WTC11 (cell line): ENCODE results near the gene GPATCH2. TPM values are rescaled to one million over a fixed set of nuclear protein-coding genes. Genes with fewer than 3 reads are reported as not detected.
A peak's percentile ranks its signal among the peaks of the same experiment; 100 is the strongest.

ENCODE experiments used
- ATAC-seq: fragments of 200-7000 bp; cut with Tn5 transposase; 2 replicates; pipeline ENCODE4 v1.10.0; 2021; ENCODE audit warnings: mild to moderate bottlenecking, moderate library complexity
- CTCF ChIA-PET: fragments of 300-600 bp; sonication (Branson Sonifier 250); formaldehyde crosslinking; loops from one replicate; lab custom pipeline; 2021; ENCODE audit warnings: antibody characterized with exemption; lab: Charles Lee
- POLR2A ChIA-PET: fragments of 350-600 bp; sonication (Branson Sonifier 250); formaldehyde crosslinking; loops from one replicate; lab custom pipeline; 2021; ENCODE audit warnings: antibody characterized with exemption; lab: Charles Lee
- DNase-seq: peaks from one replicate; pipeline ENCODE4 v3.0.0; 2021; ENCODE audit warnings: low spot score
- H3K27ac Mint-ChIP-seq: 2 replicates; pipeline ENCODE4 v1.8.0; 2021; ENCODE audit warnings: mixed read lengths
- H3K27me3 Mint-ChIP-seq: 2 replicates; pipeline ENCODE4 v1.8.0; 2021; ENCODE audit warnings: low read depth, mild to moderate bottlenecking, moderate library complexity, mixed read lengths
- H3K36me3 Mint-ChIP-seq: 2 replicates; pipeline ENCODE4 v1.8.0; 2021; ENCODE audit warnings: mixed read lengths
- H3K4me1 Mint-ChIP-seq: 2 replicates; pipeline ENCODE4 v1.8.0; 2022; ENCODE audit warnings: mixed read lengths
- H3K4me3 Mint-ChIP-seq: 2 replicates; pipeline ENCODE4 v1.8.0; 2021; ENCODE audit warnings: mild to moderate bottlenecking, moderate library complexity, mixed read lengths
- H3K9me3 Mint-ChIP-seq: 2 replicates; pipeline ENCODE4 v1.8.0; 2021; ENCODE audit warnings: mixed read lengths
- EMX1 ChIP-seq: fragments of 250-450 bp; sonication (Bioruptor Pico); IDR thresholded peaks from 2 replicates; pipeline ENCODE4 v1.8.0; 2021; ENCODE audit warnings: mild to moderate bottlenecking
- FOXP4 ChIP-seq: sonication (generic); formaldehyde crosslinking; IDR thresholded peaks from 2 replicates; pipeline ENCODE4 v1.8.0; 2022; ENCODE audit warnings: mild to moderate bottlenecking, missing genetic modification reagents
- GRHL2 ChIP-seq: fragments of 250-450 bp; sonication (Bioruptor Pico); IDR thresholded peaks from 2 replicates; pipeline ENCODE4 v1.8.0; 2022; ENCODE audit warnings: mild to moderate bottlenecking, moderate library complexity; ENCODE audit not compliant: insufficient replicate concordance, severe bottlenecking
- SMAD4 ChIP-seq: sonication (generic); formaldehyde crosslinking; IDR thresholded peaks from 2 replicates; pipeline ENCODE4 v1.8.0; 2022; ENCODE audit warnings: mild to moderate bottlenecking, missing genetic modification reagents
- TEAD1 ChIP-seq: sonication (generic); formaldehyde crosslinking; IDR thresholded peaks from 2 replicates; pipeline ENCODE4 v1.8.0; 2022; ENCODE audit warnings: mild to moderate bottlenecking, missing genetic modification reagents
- ZNF423 ChIP-seq: fragments of 250-450 bp; sonication (Bioruptor Pico); IDR thresholded peaks from 2 replicates; pipeline ENCODE4 v2.1.2; 2022; ENCODE audit warnings: mild to moderate bottlenecking, moderate library complexity
- ZNF671 ChIP-seq: fragments of 250-450 bp; sonication (Bioruptor Pico); IDR thresholded peaks from 2 replicates; pipeline ENCODE4 v1.8.0; 2021; ENCODE audit warnings: mild to moderate bottlenecking
- total RNA-seq: library from RNA; stranded (reverse); gene quantifications from 3 replicates; pipeline ENCODE4 v1.2.3, GENCODE V29; 2021
- TF ChIP-seq, protein P1 (sequence below): sonication (generic); formaldehyde crosslinking; IDR thresholded peaks from 2 replicates; pipeline ENCODE4 v1.8.1; 2023; ENCODE audit warnings: mild to moderate bottlenecking, missing genetic modification reagents
- TF ChIP-seq, protein P2 (sequence below): sonication (generic); formaldehyde crosslinking; IDR thresholded peaks from 2 replicates; pipeline ENCODE4 v1.8.0; 2023; ENCODE audit warnings: missing genetic modification reagents
- TF ChIP-seq, protein P3 (sequence below): sonication (generic); formaldehyde crosslinking; IDR thresholded peaks from 2 replicates; pipeline ENCODE4 v1.8.0; 2022; ENCODE audit warnings: mild to moderate bottlenecking, missing genetic modification reagents
- TF ChIP-seq, protein P4 (sequence below): sonication (generic); formaldehyde crosslinking; IDR thresholded peaks from 2 replicates; pipeline ENCODE4 v1.8.1; 2022; ENCODE audit warnings: missing genetic modification reagents, borderline replicate concordance
- TF ChIP-seq, protein P5 (sequence below): sonication (generic); formaldehyde crosslinking; IDR thresholded peaks from 2 replicates; pipeline ENCODE4 v1.8.1; 2022; ENCODE audit warnings: mild to moderate bottlenecking, moderate library complexity, missing genetic modification reagents
- TF ChIP-seq, protein P6 (sequence below): sonication (generic); formaldehyde crosslinking; IDR thresholded peaks from 2 replicates; pipeline ENCODE4 v1.8.1; 2022; ENCODE audit warnings: low read depth, missing genetic modification reagents, borderline replicate concordance
- TF ChIP-seq, protein P7 (sequence below): sonication (generic); formaldehyde crosslinking; IDR thresholded peaks from 2 replicates; pipeline ENCODE4 v1.8.1; 2023; ENCODE audit warnings: mild to moderate bottlenecking, moderate library complexity, missing genetic modification reagents

GPATCH2 gene
- total RNA-seq, 1 experiment from 2014 or later: 11.5 TPM

DNA sequence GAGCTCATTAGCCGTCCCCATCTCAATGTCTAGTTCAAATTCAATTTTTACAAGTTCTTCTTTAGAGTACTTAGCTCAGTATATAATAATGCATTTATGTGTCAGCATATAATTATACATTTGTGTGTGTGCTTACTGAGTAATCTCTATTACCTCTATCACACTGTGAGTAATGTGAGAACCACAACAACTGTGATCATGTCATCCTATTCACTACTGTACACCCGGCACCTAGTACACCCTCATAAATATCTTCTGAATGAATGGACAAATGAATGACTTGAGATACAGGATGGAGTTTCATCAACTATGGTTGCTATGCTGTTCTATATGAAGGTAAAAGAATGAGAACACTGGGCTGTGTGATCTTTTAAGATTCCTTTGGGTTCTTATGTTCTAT lies 124.0 kb downstream of the GPATCH2 start (continued):
- no peak for TF ChIP-seq FOXP4
- TF ChIP-seq, protein P1, sequence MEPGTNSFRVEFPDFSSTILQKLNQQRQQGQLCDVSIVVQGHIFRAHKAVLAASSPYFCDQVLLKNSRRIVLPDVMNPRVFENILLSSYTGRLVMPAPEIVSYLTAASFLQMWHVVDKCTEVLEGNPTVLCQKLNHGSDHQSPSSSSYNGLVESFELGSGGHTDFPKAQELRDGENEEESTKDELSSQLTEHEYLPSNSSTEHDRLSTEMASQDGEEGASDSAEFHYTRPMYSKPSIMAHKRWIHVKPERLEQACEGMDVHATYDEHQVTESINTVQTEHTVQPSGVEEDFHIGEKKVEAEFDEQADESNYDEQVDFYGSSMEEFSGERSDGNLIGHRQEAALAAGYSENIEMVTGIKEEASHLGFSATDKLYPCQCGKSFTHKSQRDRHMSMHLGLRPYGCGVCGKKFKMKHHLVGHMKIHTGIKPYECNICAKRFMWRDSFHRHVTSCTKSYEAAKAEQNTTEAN (CRISPR knock-in tag): no peak
- no peak for TF ChIP-seq GRHL2 (CRISPR knock-in tag)
- TF ChIP-seq, protein P2, sequence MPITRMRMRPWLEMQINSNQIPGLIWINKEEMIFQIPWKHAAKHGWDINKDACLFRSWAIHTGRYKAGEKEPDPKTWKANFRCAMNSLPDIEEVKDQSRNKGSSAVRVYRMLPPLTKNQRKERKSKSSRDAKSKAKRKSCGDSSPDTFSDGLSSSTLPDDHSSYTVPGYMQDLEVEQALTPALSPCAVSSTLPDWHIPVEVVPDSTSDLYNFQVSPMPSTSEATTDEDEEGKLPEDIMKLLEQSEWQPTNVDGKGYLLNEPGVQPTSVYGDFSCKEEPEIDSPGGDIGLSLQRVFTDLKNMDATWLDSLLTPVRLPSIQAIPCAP (CRISPR knock-in tag): no peak
- TF ChIP-seq ZNF671 (CRISPR knock-in tag): no peak
- TF ChIP-seq SMAD4 (CRISPR knock-in tag): no peak

DNA sequence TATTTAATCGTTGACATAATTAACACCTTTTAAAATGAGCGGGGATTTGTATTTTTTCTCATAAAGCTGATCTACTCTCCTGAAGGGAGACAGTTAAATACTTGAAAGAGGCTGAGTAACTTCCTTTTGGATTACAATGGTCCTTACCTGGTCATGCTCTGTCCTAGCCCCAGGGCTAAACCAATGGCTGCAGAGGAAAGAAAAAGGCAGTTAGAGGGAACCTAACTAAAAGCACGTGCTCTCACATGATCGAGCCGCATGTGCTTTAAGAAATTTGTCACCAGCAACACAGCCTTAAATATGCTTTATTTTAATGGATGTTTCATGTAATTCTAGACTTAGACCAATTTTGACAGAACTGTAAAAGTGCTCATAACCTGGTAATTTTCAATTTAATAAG lies 132.7 kb downstream of the GPATCH2 start:
- peaks cover 11% of the 10 kb centered on the region for H3K4me1 Mint-ChIP-seq
- POLR2A ChIA-PET: no interaction called here
- H3K36me3 Mint-ChIP-seq: no peaks in the 10 kb centered on the region
- ATAC-seq (peak; percentile 96), DNase-seq (no peak)
- H3K9me3 Mint-ChIP-seq: no peaks in the 10 kb centered on the region
- no peak overlapping the region for H3K4me3 Mint-ChIP-seq
- TF ChIP-seq EMX1 (CRISPR knock-in tag): no peak
- TF ChIP-seq, protein P3, sequence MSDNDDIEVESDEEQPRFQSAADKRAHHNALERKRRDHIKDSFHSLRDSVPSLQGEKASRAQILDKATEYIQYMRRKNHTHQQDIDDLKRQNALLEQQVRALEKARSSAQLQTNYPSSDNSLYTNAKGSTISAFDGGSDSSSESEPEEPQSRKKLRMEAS (CRISPR knock-in tag): peak; percentile 50; the same call in 1 of the 2 replicates
- H3K27ac Mint-ChIP-seq: no peak overlapping the region
- CTCF ChIA-PET: no interaction called here
- no peaks in the 10 kb centered on the region for H3K27me3 Mint-ChIP-seq

- Mint-ChIP-seq H3K9me3 (no peaks in the 10 kb centered on the region), H3K4me1 (peaks cover 11% of the 10 kb centered on the region)
- POLR2A ChIA-PET: no interaction called here
These were observed 135.6 kb downstream of the GPATCH2 start for GRCh38 chr1:217495249-217495648.

More at GRCh38 chr1:217495249-217495648, 135.6 kb downstream of the GPATCH2 start:
- CTCF ChIA-PET: no interaction called here
- H3K27me3 Mint-ChIP-seq: no peaks in the 10 kb centered on the region
- H3K4me3 Mint-ChIP-seq: no peak overlapping the region
- no peaks in the 10 kb centered on the region for H3K36me3 Mint-ChIP-seq
- TF ChIP-seq, protein P4, sequence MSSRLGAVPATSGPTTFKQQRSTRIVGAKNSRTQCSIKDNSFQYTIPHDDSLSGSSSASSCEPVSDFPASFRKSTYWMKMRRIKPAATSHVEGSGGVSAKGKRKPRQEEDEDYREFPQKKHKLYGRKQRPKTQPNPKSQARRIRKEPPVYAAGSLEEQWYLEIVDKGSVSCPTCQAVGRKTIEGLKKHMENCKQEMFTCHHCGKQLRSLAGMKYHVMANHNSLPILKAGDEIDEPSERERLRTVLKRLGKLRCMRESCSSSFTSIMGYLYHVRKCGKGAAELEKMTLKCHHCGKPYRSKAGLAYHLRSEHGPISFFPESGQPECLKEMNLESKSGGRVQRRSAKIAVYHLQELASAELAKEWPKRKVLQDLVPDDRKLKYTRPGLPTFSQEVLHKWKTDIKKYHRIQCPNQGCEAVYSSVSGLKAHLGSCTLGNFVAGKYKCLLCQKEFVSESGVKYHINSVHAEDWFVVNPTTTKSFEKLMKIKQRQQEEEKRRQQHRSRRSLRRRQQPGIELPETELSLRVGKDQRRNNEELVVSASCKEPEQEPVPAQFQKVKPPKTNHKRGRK: no peak
- TF ChIP-seq, protein P5, sequence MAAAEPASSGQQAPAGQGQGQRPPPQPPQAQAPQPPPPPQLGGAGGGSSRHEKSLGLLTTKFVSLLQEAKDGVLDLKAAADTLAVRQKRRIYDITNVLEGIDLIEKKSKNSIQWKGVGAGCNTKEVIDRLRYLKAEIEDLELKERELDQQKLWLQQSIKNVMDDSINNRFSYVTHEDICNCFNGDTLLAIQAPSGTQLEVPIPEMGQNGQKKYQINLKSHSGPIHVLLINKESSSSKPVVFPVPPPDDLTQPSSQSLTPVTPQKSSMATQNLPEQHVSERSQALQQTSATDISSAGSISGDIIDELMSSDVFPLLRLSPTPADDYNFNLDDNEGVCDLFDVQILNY: no peak
- TF ChIP-seq, protein P6, sequence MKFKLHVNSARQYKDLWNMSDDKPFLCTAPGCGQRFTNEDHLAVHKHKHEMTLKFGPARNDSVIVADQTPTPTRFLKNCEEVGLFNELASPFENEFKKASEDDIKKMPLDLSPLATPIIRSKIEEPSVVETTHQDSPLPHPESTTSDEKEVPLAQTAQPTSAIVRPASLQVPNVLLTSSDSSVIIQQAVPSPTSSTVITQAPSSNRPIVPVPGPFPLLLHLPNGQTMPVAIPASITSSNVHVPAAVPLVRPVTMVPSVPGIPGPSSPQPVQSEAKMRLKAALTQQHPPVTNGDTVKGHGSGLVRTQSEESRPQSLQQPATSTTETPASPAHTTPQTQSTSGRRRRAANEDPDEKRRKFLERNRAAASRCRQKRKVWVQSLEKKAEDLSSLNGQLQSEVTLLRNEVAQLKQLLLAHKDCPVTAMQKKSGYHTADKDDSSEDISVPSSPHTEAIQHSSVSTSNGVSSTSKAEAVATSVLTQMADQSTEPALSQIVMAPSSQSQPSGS: no peak
- TF ChIP-seq ZNF423 (CRISPR knock-in tag): no peak
- no peak for TF ChIP-seq TEAD1
- TF ChIP-seq, protein P7, sequence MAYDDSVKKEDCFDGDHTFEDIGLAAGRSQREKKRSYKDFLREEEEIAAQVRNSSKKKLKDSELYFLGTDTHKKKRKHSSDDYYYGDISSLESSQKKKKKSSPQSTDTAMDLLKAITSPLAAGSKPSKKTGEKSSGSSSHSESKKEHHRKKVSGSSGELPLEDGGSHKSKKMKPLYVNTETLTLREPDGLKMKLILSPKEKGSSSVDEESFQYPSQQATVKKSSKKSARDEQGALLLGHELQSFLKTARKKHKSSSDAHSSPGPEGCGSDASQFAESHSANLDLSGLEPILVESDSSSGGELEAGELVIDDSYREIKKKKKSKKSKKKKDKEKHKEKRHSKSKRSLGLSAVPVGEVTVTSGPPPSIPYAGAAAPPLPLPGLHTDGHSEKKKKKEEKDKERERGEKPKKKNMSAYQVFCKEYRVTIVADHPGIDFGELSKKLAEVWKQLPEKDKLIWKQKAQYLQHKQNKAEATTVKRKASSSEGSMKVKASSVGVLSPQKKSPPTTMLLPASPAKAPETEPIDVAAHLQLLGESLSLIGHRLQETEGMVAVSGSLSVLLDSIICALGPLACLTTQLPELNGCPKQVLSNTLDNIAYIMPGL: no peak
- ATAC-seq (no peak), DNase-seq (no peak)
- H3K27ac Mint-ChIP-seq: no peak overlapping the region
